Measurements from ENCODE around the gene CSTPP1.

DNA sequence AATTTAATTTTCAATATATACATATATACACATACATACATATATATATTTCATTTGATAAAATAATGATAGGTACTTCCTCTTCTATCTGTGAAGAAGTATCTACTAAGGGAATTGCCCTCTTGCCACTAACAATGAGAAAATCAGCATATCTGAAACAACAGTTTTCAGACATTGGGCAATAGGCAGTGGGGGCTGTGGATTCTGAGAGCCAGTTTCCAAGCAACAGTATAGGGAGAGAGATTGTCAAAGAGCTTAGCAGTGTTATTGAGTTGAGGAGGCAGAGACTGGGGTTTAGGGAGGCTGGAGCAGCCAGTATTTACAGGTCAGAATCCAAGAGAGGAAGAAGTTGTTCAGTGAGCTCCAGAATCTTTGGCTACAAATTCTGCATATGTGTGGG, 120.8 kb downstream of the CSTPP1 start:
- TF ChIP-seq EZH2 (IDR thresholded peaks at IDR 0.05; ENCODE audit: borderline replicate concordance, low read length): no peak
- no peak for TF ChIP-seq CTCF (IDR thresholded peaks at IDR 0.05; ENCODE audit: low read length)

Data from OCI-LY1 (cell line).